SK-N-SH treated with all-trans-retinoic acid at 6 μM for 48 hours (cell line): ENCODE results near the gene SEC24A.

Experiments
- ATAC-seq: fragments of 200-7000 bp; cut with Tn5 transposase; 3 replicates; pipeline ENCODE4 v1.9.1; 2020; ENCODE audit warnings: mild to moderate bottlenecking, moderate library complexity
- ARNTL ChIP-seq: fragments of 450-650 bp; formaldehyde crosslinking; IDR thresholded peaks from 2 replicates; pipeline ENCODE4 v1.5.0; 2020; ENCODE audit warnings: low read depth, mild to moderate bottlenecking, moderate library complexity, borderline replicate concordance
- BACH2 ChIP-seq: fragments of 250-450 bp; sonication (Bioruptor Pico); IDR thresholded peaks from 2 replicates; pipeline ENCODE4 v1.9.0; 2021; ENCODE audit warnings: mild to moderate bottlenecking, borderline replicate concordance
- CSDC2 ChIP-seq: fragments of 250-450 bp; sonication (Bioruptor Pico); IDR thresholded peaks from 2 replicates; pipeline ENCODE4 v1.5.0; 2020; ENCODE audit warnings: mild to moderate bottlenecking, moderate library complexity
- ESRRG ChIP-seq: fragments of 250-450 bp; sonication (Bioruptor Pico); IDR thresholded peaks from 2 replicates; pipeline ENCODE4 v1.6.1; 2021; ENCODE audit warnings: mild to moderate bottlenecking
- GLIS3 ChIP-seq: fragments of 250-450 bp; sonication (Bioruptor Pico); IDR thresholded peaks from 2 replicates; pipeline ENCODE4 v1.5.0; 2020; ENCODE audit warnings: mild to moderate bottlenecking, moderate library complexity
- PPARA ChIP-seq: fragments of 250-450 bp; sonication (Bioruptor Pico); IDR thresholded peaks from 2 replicates; pipeline ENCODE4 v1.5.0; 2020; ENCODE audit warnings: mild to moderate bottlenecking, borderline replicate concordance
- RARB ChIP-seq: fragments of 250-450 bp; sonication (Bioruptor Pico); IDR thresholded peaks from 2 replicates; pipeline ENCODE4 v1.8.0; 2021; ENCODE audit warnings: mild to moderate bottlenecking, moderate library complexity
- SNAI2 ChIP-seq: fragments of 250-450 bp; sonication (Bioruptor Pico); IDR thresholded peaks from 2 replicates; pipeline ENCODE4 v1.5.0; 2020; ENCODE audit warnings: mild to moderate bottlenecking, moderate library complexity
- ZC3H10 ChIP-seq: fragments of 250-450 bp; sonication (Bioruptor Pico); IDR thresholded peaks from 2 replicates; pipeline ENCODE4 v1.5.1; 2021; ENCODE audit warnings: mild to moderate bottlenecking, moderate library complexity
- ZFP30 ChIP-seq: fragments of 450-650 bp; formaldehyde crosslinking; IDR thresholded peaks from 2 replicates; pipeline ENCODE4 v1.5.0; 2022; ENCODE audit warnings: mild to moderate bottlenecking, moderate library complexity
- ZNF565 ChIP-seq: fragments of 450-650 bp; formaldehyde crosslinking; conservative IDR thresholded peaks from 2 replicates; pipeline ENCODE4 v1.5.0; 2020; ENCODE audit warnings: low read depth, mild to moderate bottlenecking, moderate library complexity
- ZNF70 ChIP-seq: fragments of 450-650 bp; formaldehyde crosslinking; IDR thresholded peaks from 2 replicates; pipeline ENCODE4 v1.5.0; 2020; ENCODE audit warnings: mild to moderate bottlenecking, moderate library complexity
- ZNF8 ChIP-seq: fragments of 450-650 bp; formaldehyde crosslinking; IDR thresholded peaks from 2 replicates; pipeline ENCODE4 v1.5.0; 2020; ENCODE audit warnings: mild to moderate bottlenecking, moderate library complexity
- TF ChIP-seq, protein P1 (sequence below): fragments of 250-450 bp; sonication (Bioruptor Pico); IDR thresholded peaks from 2 replicates; pipeline ENCODE4 v1.5.1; 2020; ENCODE audit warnings: low read depth, mild to moderate bottlenecking, moderate library complexity
- TF ChIP-seq, protein P2 (sequence below): fragments of 250-450 bp; sonication (Bioruptor Pico); IDR thresholded peaks from 2 replicates; pipeline ENCODE4 v1.8.0; 2021; ENCODE audit warnings: low read depth, mild to moderate bottlenecking, moderate library complexity, borderline replicate concordance
- TF ChIP-seq, protein P3 (sequence below): fragments of 250-450 bp; sonication (Bioruptor Pico); IDR thresholded peaks from 2 replicates; pipeline ENCODE4 v1.8.0; 2020; ENCODE audit warnings: mild to moderate bottlenecking, moderate library complexity, borderline replicate concordance
- TF ChIP-seq, protein P4 (sequence below): fragments of 250-450 bp; sonication (Bioruptor Pico); IDR thresholded peaks from 2 replicates; pipeline ENCODE4 v1.5.1; 2021; ENCODE audit warnings: mild to moderate bottlenecking, moderate library complexity
- TF ChIP-seq, protein P5 (sequence below): fragments of 250-450 bp; sonication (Bioruptor Pico); IDR thresholded peaks from 2 replicates; pipeline ENCODE4 v1.5.0; 2020; ENCODE audit warnings: mild to moderate bottlenecking, moderate library complexity

SEC24A gene

DNA sequence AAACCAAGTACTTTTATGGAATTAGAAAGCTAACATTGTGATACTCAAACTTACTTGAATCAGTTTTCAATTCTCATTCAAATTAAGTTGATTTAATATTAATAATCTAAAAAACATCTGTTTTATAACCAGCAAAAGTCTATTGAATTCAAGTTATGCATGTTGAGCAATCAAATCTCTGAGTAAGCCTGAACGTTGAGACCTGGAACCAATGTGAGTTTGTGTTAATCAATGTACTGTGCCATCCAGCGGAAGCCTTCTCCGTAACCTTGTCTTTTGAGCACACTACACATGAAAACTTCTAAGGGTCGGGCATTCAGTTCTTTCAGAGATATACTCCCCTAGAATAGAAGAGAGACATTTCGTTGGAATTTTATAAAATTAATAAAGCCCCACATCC, 41.9 kb upstream of the SEC24A start:
- ATAC-seq = no peak

DNA sequence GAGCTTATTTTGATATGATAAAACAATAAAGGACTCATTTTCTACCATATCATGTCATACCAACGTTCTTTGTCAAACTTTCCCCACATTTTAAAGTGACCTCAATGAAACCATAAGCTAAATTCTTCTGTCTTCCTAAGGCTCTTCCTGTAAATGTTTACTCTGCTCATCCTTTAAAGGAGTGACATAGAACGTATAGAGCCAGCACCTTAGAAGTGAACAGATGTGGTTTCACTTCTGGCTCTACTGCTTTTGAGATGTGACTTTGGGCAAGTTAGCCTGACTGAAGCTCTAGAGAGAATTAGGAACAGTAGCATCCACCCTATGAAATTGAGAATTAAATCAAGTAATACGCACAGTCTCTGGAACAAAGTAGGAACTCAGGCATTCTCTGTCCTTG, 40.0 kb upstream of the SEC24A start:
- TF ChIP-seq, protein P1, sequence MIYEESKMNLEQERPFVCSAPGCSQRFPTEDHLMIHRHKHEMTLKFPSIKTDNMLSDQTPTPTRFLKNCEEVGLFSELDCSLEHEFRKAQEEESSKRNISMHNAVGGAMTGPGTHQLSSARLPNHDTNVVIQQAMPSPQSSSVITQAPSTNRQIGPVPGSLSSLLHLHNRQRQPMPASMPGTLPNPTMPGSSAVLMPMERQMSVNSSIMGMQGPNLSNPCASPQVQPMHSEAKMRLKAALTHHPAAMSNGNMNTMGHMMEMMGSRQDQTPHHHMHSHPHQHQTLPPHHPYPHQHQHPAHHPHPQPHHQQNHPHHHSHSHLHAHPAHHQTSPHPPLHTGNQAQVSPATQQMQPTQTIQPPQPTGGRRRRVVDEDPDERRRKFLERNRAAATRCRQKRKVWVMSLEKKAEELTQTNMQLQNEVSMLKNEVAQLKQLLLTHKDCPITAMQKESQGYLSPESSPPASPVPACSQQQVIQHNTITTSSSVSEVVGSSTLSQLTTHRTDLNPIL (CRISPR knock-in tag) = no peak
- TF ChIP-seq RARB (no peak), GLIS3 (CRISPR knock-in tag) (no peak), ZC3H10 (no peak)
- TF ChIP-seq, protein P2, sequence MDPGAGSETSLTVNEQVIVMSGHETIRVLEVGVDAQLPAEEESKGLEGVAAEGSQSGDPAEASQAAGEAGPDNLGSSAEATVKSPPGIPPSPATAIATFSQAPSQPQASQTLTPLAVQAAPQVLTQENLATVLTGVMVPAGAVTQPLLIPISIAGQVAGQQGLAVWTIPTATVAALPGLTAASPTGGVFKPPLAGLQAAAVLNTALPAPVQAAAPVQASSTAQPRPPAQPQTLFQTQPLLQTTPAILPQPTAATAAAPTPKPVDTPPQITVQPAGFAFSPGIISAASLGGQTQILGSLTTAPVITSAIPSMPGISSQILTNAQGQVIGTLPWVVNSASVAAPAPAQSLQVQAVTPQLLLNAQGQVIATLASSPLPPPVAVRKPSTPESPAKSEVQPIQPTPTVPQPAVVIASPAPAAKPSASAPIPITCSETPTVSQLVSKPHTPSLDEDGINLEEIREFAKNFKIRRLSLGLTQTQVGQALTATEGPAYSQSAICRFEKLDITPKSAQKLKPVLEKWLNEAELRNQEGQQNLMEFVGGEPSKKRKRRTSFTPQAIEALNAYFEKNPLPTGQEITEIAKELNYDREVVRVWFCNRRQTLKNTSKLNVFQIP (CRISPR knock-in tag) = no peak
- no peak for ATAC-seq

More for the DNA sequence above, 41.9 kb upstream of the SEC24A start:
- TF ChIP-seq ZFP30 (CRISPR knock-in tag) (no peak), ZNF565 (no peak)
- TF ChIP-seq, all 23 proteins: peak for 0

DNA sequence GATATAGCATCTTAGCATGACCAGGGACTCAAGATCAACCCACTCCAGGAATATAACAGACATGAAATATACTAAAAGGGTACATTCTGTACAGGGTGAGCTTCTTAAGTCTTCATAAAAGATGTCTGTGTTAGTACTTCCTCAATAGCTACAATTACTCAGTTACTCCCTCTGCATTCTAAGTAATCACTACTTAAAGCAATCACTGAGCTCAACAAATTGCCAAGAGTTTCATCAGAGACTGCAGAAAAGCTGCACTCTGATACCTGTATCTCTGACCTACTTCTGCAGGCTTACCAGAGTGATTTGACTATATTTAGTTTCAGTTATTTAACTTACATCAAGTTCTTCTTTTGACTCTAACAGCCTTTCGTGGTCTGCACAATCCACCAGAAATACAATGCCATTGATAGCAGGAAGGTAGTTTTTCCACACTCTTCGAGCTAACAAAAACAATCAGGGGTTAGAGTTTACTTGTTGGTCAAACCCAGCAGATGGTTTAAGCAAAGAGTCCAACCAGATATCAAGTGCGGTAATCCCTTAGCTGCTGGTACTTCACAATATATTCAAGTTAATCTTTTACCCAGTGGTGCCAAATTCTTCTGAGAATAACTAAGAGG, 39.2 kb upstream of the SEC24A start:
- no peak for ATAC-seq
- TF ChIP-seq PPARA (no peak), ZC3H10 (no peak)
- TF ChIP-seq, protein P1 (CRISPR knock-in tag) = no peak
- TF ChIP-seq, protein P3, sequence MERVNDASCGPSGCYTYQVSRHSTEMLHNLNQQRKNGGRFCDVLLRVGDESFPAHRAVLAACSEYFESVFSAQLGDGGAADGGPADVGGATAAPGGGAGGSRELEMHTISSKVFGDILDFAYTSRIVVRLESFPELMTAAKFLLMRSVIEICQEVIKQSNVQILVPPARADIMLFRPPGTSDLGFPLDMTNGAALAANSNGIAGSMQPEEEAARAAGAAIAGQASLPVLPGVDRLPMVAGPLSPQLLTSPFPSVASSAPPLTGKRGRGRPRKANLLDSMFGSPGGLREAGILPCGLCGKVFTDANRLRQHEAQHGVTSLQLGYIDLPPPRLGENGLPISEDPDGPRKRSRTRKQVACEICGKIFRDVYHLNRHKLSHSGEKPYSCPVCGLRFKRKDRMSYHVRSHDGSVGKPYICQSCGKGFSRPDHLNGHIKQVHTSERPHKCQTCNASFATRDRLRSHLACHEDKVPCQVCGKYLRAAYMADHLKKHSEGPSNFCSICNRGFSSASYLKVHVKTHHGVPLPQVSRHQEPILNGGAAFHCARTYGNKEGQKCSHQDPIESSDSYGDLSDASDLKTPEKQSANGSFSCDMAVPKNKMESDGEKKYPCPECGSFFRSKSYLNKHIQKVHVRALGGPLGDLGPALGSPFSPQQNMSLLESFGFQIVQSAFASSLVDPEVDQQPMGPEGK (CRISPR knock-in tag) = no peak

DNA sequence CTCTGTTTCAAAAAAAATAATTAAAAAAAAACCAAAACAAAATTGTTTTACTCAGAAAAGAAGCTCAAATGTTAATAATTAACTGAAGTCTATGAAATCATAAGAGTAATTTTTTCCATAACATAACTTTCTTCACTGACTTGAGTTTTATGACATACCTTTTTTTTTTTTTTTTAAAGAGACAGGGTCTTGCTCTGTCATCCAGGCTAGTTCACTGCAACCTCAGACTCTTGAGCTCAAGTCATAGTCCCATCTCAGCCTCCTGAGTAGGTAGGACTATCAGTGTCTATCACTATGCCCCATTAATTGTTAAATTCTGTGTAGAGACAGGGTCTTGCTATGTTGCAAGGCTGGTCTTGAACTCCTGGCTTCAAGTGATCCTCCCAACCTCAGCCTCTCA, 37.9 kb upstream of the SEC24A start:
- ATAC-seq = no peak
- TF ChIP-seq ZC3H10 (no peak), ZNF565 (no peak), ARNTL (CRISPR knock-in tag) (no peak), ZNF70 (CRISPR knock-in tag) (no peak), BACH2 (CRISPR knock-in tag) (no peak), PPARA (no peak), ZNF8 (CRISPR knock-in tag) (no peak), ESRRG (no peak), RARB (no peak), SNAI2 (CRISPR knock-in tag) (no peak), CSDC2 (CRISPR knock-in tag) (no peak)
- TF ChIP-seq, protein P4, sequence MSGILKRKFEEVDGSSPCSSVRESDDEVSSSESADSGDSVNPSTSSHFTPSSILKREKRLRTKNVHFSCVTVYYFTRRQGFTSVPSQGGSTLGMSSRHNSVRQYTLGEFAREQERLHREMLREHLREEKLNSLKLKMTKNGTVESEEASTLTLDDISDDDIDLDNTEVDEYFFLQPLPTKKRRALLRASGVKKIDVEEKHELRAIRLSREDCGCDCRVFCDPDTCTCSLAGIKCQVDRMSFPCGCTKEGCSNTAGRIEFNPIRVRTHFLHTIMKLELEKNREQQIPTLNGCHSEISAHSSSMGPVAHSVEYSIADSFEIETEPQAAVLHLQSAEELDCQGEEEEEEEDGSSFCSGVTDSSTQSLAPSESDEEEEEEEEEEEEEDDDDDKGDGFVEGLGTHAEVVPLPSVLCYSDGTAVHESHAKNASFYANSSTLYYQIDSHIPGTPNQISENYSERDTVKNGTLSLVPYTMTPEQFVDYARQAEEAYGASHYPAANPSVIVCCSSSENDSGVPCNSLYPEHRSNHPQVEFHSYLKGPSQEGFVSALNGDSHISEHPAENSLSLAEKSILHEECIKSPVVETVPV = no peak
- TF ChIP-seq, protein P3 (CRISPR knock-in tag) = no peak
- TF ChIP-seq, protein P5, sequence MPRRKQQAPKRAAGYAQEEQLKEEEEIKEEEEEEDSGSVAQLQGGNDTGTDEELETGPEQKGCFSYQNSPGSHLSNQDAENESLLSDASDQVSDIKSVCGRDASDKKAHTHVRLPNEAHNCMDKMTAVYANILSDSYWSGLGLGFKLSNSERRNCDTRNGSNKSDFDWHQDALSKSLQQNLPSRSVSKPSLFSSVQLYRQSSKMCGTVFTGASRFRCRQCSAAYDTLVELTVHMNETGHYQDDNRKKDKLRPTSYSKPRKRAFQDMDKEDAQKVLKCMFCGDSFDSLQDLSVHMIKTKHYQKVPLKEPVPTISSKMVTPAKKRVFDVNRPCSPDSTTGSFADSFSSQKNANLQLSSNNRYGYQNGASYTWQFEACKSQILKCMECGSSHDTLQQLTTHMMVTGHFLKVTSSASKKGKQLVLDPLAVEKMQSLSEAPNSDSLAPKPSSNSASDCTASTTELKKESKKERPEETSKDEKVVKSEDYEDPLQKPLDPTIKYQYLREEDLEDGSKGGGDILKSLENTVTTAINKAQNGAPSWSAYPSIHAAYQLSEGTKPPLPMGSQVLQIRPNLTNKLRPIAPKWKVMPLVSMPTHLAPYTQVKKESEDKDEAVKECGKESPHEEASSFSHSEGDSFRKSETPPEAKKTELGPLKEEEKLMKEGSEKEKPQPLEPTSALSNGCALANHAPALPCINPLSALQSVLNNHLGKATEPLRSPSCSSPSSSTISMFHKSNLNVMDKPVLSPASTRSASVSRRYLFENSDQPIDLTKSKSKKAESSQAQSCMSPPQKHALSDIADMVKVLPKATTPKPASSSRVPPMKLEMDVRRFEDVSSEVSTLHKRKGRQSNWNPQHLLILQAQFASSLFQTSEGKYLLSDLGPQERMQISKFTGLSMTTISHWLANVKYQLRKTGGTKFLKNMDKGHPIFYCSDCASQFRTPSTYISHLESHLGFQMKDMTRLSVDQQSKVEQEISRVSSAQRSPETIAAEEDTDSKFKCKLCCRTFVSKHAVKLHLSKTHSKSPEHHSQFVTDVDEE (CRISPR knock-in tag) = no peak
